OCI-LY1 (cell line): Measurements from ENCODE around the gene FAM181B.
A peak's percentile ranks its signal among the peaks of the same experiment; 100 is the strongest.

Experiments used
- H2AFZ ChIP-seq: fragments of 200-600 bp; sonication (generic), shearing (Covaris generic); 2 replicates; pipeline ENCODE4 v1.6.0; 2014; ENCODE audit warnings: antibody characterized with exemption, mild to moderate bottlenecking, low read length
- H3F3A ChIP-seq: fragments of 200-600 bp; sonication (generic), shearing (Covaris generic); 2 replicates; pipeline ENCODE4 v1.6.0; 2014; ENCODE audit warnings: mild to moderate bottlenecking, antibody characterized with exemption, low read length, moderate library complexity; ENCODE audit not compliant: insufficient read depth
- H3K27ac ChIP-seq: fragments of 200-600 bp; sonication (generic); 2 replicates; pipeline ENCODE4 v1.5.1; 2014; ENCODE audit warnings: low read length, mixed run types, mild to moderate bottlenecking, low read depth; ENCODE audit not compliant: poor library complexity, severe bottlenecking
- H3K27me3 ChIP-seq: fragments of 200-600 bp; sonication (generic); 2 replicates; pipeline ENCODE4 v1.6.0; 2014; ENCODE audit warnings: antibody characterized with exemption, mild to moderate bottlenecking, low read length, moderate library complexity; ENCODE audit not compliant: insufficient read depth
- H3K36me3 ChIP-seq: fragments of 200-600 bp; sonication (generic); 2 replicates; pipeline ENCODE4 v1.6.1; 2014; ENCODE audit warnings: mild to moderate bottlenecking, antibody characterized with exemption, low read length, moderate library complexity, mixed read lengths; ENCODE audit not compliant: insufficient read depth
- H3K4me1 ChIP-seq: fragments of 200-600 bp; sonication (generic); 2 replicates; pipeline ENCODE4 v1.5.1; 2014; ENCODE audit warnings: mild to moderate bottlenecking, low read length, moderate library complexity; ENCODE audit not compliant: insufficient read depth, severe bottlenecking
- H3K4me2 ChIP-seq: fragments of 200-600 bp; sonication (generic), shearing (Covaris generic); 2 replicates; pipeline ENCODE4 v1.6.1; 2014; ENCODE audit warnings: low read length
- H3K4me3 ChIP-seq: fragments of 200-600 bp; sonication (generic); 2 replicates; pipeline ENCODE4 v1.5.1; 2014; ENCODE audit warnings: low read length, low read depth, mild to moderate bottlenecking, mixed read lengths; ENCODE audit not compliant: poor library complexity, severe bottlenecking
- H3K79me2 ChIP-seq: fragments of 200-600 bp; shearing (Covaris generic); 2 replicates; pipeline ENCODE4 v1.6.1; 2016; ENCODE audit warnings: mixed run types, low read length, mixed read lengths; ENCODE audit not compliant: insufficient read depth
- H3K9ac ChIP-seq: fragments of 200-600 bp; sonication (generic), shearing (Covaris generic); 2 replicates; pipeline ENCODE4 v1.6.1; 2014; ENCODE audit warnings: mild to moderate bottlenecking, low read length, mixed read lengths
- H3K9me2 ChIP-seq: fragments of 200-600 bp; sonication (generic), shearing (Covaris generic); 2 replicates; pipeline ENCODE4 v1.6.1; 2014; ENCODE audit warnings: low read depth, mild to moderate bottlenecking, low read length, mixed read lengths
- H3K9me3 ChIP-seq: fragments of 200-600 bp; shearing (Covaris generic); 2 replicates; pipeline ENCODE4 v1.6.1; 2014; ENCODE audit warnings: low read length, mixed read lengths
- H4K20me1 ChIP-seq: fragments of 200-600 bp; sonication (generic), shearing (Covaris generic); 2 replicates; pipeline ENCODE4 v1.6.0; 2016; ENCODE audit warnings: mild to moderate bottlenecking, low read length; ENCODE audit not compliant: insufficient read depth
- EZH2 ChIP-seq: fragments of 200-600 bp; sonication (generic), shearing (Covaris generic); IDR thresholded peaks from 2 replicates; pipeline ENCODE4 v1.8.0; 2017; ENCODE audit warnings: borderline replicate concordance, mixed run types, mild to moderate bottlenecking, antibody characterized with exemption, low read length, moderate library complexity, mixed read lengths
- TF ChIP-seq, protein P1 (sequence below): fragments of 200-600 bp; sonication (generic), shearing (Covaris generic); IDR thresholded peaks from 2 replicates; pipeline ENCODE4 v1.5.1; 2017; ENCODE audit warnings: mild to moderate bottlenecking, antibody characterized with exemption, low read length, moderate library complexity, mixed read lengths

Gene FAM181B

DNA sequence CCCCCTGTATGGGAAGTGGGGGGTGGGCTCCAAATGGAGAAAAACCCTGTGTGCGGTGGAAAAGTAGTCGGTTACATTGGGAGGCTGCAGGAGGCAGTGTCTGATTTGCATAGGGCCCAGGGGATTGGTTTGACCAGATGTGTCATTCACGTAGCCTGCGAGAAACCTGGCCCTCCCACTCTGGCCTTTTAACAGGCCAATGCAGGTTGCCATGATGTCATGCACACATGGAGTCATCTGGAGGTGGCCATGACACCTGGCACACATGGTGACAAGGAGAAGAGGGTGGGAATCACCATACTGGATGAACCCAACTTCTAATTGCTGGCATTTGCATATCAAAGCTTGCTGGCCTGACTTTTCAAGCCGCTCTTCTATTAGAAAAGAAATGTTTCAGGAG is 50.6 kb downstream of the FAM181B start:
- Histone ChIP-seq H3K79me2 (no peaks in the 10 kb centered on the region), H3F3A (no peaks in the 10 kb centered on the region), H3K27me3 (no peaks in the 10 kb centered on the region), H3K27ac (no peak overlapping the region), H3K9me3 (peaks cover 4% of the 10 kb centered on the region; the same call in 1 of the 2 replicates), H3K4me3 (no peak overlapping the region), H4K20me1 (no peaks in the 10 kb centered on the region), H3K9ac (no peak overlapping the region), H3K4me2 (no peak overlapping the region), H3K36me3 (no peaks in the 10 kb centered on the region), H2AFZ (no peak overlapping the region), H3K4me1 (no peaks in the 10 kb centered on the region), H3K9me2 (no peaks in the 10 kb centered on the region)
- TF ChIP-seq, protein P1, sequence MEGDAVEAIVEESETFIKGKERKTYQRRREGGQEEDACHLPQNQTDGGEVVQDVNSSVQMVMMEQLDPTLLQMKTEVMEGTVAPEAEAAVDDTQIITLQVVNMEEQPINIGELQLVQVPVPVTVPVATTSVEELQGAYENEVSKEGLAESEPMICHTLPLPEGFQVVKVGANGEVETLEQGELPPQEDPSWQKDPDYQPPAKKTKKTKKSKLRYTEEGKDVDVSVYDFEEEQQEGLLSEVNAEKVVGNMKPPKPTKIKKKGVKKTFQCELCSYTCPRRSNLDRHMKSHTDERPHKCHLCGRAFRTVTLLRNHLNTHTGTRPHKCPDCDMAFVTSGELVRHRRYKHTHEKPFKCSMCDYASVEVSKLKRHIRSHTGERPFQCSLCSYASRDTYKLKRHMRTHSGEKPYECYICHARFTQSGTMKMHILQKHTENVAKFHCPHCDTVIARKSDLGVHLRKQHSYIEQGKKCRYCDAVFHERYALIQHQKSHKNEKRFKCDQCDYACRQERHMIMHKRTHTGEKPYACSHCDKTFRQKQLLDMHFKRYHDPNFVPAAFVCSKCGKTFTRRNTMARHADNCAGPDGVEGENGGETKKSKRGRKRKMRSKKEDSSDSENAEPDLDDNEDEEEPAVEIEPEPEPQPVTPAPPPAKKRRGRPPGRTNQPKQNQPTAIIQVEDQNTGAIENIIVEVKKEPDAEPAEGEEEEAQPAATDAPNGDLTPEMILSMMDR: no peak
- TF ChIP-seq EZH2: no peak

GRCh38 chr11:82682003-82682751 is 51.5 kb downstream of the FAM181B start:
- no peak overlapping the region for H2AFZ ChIP-seq
- H3K4me2 ChIP-seq: no peak overlapping the region
- no peak for TF ChIP-seq EZH2
- TF ChIP-seq, protein P1: peak; percentile 73

GRCh38 chr11:82680252-82680651 is 53.4 kb downstream of the FAM181B start:
- H3K4me2 ChIP-seq: no peak overlapping the region
- H3K4me1 ChIP-seq: no peaks in the 10 kb centered on the region
- H3K36me3 ChIP-seq: no peaks in the 10 kb centered on the region
- no peak overlapping the region for H3K9ac ChIP-seq
- H3K9me3 ChIP-seq: peaks cover 4% of the 10 kb centered on the region; the same call in 1 of the 2 replicates
- H4K20me1 ChIP-seq: no peaks in the 10 kb centered on the region
- H3K79me2 ChIP-seq: no peaks in the 10 kb centered on the region
- H2AFZ ChIP-seq: no peak overlapping the region
- H3K27me3 ChIP-seq: no peaks in the 10 kb centered on the region
- no peak overlapping the region for H3K27ac ChIP-seq
- TF ChIP-seq, protein P1: no peak
- H3K9me2 ChIP-seq: no peaks in the 10 kb centered on the region
- no peak overlapping the region for H3K4me3 ChIP-seq
- H3F3A ChIP-seq: no peaks in the 10 kb centered on the region

More at GRCh38 chr11:82682003-82682751, 51.5 kb downstream of the FAM181B start:
- no peaks in the 10 kb centered on the region for H4K20me1 ChIP-seq
- H3F3A ChIP-seq: no peaks in the 10 kb centered on the region
- no peaks in the 10 kb centered on the region for H3K79me2 ChIP-seq
- H3K27me3 ChIP-seq: no peaks in the 10 kb centered on the region
- H3K4me3 ChIP-seq: no peak overlapping the region
- H3K27ac ChIP-seq: no peak overlapping the region
- no peaks in the 10 kb centered on the region for H3K9me2 ChIP-seq
- no peak overlapping the region for H3K9ac ChIP-seq
- H3K9me3 ChIP-seq: peaks cover 4% of the 10 kb centered on the region; the same call in 1 of the 2 replicates
- no peaks in the 10 kb centered on the region for H3K4me1 ChIP-seq
- no peaks in the 10 kb centered on the region for H3K36me3 ChIP-seq
